ENCODE measurements around the gene LONP2.

LONP2 gene

DNA sequence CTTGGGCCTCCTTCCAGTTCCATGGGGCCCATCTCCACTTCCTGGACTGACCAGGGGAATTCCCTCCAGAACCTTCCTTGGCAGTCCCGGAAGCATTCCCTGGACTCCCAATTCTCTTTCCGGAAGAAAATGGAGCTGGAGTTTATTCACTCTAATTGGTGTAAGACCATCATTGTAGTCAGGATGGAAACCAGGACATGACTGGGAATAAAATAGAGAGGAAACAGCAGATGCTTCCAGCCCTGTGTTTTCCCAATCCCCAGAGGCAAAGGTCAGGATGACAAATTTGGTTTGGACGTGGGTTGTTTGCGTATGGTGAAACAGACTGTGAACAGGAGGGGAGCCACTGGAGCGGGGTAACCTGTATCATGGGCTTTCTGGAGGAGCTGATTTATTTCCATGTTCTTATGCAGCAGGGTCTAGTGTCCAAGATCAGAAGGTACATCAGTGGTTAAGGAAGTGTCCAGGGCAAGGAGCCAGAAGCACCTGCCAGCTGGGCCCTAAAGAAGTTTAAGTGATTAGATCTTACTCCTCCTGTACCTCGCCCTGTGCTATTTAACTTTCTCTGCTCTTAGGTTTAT lies 8.5 kb upstream of the LONP2 start:
- in situ Hi-C loops (cut with MboI; ENCODE audit: low sequenced_read_pairs): loop anchor here (25.0 kb wide), 1 partner anchor 402 kb away; no protein-coding TSS in a partner anchor

DNA sequence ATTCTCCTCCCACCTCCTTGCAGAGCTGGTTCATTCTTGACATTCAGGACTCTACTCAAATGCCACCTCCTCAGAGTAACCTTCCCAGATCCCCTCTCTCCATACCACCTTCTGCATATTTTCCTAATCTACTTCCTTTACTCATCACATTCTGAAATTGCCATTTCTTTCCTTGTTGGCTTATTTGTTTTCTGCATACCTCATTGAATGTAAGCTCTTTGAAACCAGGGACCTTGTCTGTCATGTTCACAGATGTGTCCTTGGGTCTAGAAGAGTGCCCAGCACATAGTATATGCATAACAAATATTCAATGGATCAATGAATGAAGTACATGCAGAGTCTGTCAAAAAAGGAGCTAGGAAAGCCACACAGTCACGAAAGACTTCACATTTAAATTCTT lies 7.8 kb upstream of the LONP2 start:
- in situ Hi-C loops (cut with MboI; ENCODE audit: low sequenced_read_pairs): loop anchor here (25.0 kb wide), 1 partner anchor 401 kb away; no protein-coding TSS in a partner anchor

DNA sequence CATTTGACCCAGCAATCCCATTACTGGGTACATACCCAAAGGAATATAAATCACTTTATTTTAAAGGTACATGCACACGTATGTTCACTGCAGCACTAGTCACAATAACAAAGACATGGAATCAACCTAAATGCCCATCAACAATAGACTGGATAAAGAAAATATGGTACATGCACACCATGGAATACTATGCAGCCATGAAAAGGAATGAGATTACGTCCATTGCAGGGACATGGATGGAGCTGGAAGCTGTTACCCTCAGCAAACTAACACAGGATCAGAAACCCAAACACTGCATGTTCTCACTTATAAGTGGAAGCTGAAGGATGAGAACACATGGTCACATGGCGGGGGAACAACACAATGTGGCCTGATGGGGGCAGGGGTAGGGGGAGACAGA lies 4.0 kb upstream of the LONP2 start:
- in situ Hi-C loops (cut with MboI; ENCODE audit: low sequenced_read_pairs): loop anchor here (25.0 kb wide), 1 partner anchor 397 kb away; no protein-coding TSS in a partner anchor

DNA sequence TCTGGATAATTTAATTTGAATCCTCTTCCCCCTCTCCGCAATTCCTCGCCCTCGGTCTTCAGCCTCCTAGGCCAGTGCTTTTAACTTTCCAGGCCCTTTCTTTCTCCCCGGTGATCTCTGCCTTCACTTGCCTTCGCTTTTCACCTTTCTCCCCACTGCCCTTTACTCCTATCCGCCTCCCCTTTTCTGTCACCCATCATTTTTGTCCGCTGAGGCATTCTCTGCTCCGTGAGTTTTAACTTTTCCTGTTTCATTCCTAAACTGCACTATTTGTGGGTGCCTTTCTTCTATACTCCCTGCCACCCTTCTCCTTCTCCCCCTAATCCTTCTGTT lies 729 bp downstream of the LONP2 start:
- in situ Hi-C loops (cut with MboI; ENCODE audit: low sequenced_read_pairs): loop anchor here (25.0 kb wide), 1 partner anchor 392 kb away; no protein-coding TSS in a partner anchor

DNA sequence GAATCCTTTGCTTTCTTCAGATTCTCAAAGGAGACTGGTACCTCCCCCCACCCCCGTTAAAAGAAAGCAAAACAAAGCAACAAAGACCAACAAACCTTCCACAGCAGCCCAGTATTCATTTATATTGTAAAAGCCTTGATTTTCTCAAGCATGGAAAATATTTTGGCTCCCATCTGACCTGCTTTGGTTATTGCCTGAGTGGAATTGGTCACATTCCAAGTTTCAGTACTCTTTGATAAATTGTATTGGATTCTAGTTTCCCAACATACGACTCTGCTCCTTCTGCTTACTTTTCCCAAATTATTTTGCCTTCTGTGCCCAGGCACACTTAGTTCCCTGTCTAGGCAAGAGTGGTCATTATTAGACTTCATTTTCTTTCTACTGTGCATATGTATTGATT lies 2.0 kb downstream of the LONP2 start:
- in situ Hi-C loops (cut with MboI; ENCODE audit: low sequenced_read_pairs): loop anchor here (25.0 kb wide), 1 partner anchor 391 kb away; no protein-coding TSS in a partner anchor

DNA sequence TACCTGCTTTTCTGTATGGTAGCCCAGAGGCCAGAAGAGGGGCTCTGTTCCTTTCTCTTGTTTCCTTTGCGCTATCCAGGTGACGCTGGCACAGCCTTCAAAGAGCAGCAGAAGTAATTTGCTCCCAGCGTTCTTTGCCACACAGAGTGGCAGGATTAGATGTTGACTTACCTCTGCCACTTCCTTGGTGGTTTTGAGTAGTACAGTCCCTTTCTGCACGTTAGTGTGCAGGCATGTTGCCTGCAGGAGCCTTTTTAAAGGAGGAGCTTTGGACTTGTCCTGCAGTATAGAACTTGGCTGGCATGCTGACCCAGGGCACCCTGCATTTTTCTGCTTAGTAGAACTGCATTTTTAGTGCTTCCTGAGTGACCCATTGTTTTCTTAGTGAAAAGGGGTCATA lies 3.2 kb downstream of the LONP2 start, which contains the start of gene ABCC11:
TSS of gene ABCC11 (minus strand) at position 229 of the 400 bp plus-strand sequence. CDS start 15,618 bp downstream, outside the sequence.
- in situ Hi-C loops (cut with MboI; ENCODE audit: low sequenced_read_pairs): loop anchor here (25.0 kb wide), 1 partner anchor 390 kb away; no protein-coding TSS in a partner anchor

DNA sequence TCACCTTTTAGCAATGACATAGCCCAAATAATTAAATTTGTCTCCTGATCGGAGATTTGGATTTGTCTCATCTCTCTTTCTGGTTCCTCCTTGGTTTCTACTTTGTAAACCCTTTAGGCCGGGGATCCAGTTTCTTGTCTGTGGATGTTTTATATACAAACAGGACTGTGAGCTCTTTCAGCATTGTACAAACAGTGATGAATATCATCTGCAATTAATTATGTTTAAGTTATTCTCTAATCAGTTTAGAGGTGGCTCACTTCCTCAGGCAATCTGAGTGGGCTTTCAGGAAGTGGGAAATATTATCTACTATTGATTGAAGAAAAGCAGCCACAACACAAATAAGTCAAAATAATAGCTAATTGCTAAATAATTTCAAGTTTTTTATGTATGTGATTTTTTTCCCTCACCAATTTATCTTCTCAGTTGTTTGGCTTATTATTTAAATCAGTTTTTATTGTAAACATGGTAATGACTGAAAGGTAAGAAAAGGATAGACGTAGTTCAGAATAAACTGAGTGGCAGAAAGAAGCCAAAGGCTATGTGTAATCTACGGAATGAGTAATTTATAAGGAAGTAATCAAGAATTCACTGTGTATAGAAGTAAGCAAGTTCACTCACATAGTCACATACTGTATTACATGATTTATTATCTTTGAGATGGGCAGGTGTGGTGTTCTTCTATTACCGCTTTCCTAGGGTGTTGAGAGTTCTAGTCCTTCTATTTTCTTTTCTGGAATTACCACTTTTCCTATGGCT lies 6.6 kb downstream of the LONP2 start:
- in situ Hi-C loops (cut with MboI; ENCODE audit: low sequenced_read_pairs): no loop called here

DNA sequence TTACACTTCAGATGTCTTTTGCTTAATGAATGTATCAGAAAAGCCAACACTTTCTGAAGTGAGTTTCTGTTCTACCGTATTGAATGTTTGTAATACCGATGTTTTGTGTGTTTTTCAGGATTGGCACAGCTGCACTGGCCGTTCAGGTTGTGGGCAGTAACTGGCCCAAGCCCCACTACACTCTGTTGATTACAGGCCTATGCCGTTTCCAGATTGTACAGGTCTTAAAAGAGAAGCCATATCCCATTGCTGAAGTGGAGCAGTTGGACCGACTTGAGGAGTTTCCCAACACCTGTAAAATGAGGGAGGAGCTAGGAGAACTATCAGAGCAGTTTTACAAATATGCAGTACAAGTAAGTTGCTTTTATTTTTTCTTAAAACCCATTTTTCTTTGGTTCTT lies 7.9 kb downstream of the LONP2 start:
- in situ Hi-C loops (cut with MboI; ENCODE audit: low sequenced_read_pairs): no loop called here

DNA sequence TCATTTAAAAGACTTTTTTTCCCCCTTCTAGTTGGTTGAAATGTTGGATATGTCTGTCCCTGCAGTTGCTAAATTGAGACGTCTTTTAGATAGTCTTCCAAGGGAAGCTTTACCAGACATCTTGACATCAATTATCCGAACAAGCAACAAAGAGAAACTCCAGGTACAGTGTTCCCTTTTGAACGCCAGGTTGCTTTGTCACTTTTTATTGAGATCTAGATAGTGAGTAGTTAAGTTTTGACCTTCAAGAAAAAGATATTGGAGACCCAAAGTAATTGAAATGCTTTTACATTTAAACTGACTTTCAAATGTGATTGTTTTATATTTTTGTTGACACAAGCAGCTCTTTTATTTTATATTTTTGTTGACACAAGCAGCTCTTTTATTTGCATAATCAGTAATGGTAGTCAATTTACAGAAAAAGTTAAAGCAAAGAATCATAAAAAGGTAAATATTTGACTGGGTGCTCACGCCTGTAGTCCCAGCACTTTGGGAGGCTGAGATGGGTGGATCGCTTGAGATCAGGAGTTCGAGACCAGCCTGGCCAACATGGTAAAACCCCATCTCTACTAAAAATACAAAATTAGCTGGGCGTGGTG lies 12.6 kb downstream of the LONP2 start:
- in situ Hi-C loops (cut with MboI; ENCODE audit: low sequenced_read_pairs): no loop called here

DNA sequence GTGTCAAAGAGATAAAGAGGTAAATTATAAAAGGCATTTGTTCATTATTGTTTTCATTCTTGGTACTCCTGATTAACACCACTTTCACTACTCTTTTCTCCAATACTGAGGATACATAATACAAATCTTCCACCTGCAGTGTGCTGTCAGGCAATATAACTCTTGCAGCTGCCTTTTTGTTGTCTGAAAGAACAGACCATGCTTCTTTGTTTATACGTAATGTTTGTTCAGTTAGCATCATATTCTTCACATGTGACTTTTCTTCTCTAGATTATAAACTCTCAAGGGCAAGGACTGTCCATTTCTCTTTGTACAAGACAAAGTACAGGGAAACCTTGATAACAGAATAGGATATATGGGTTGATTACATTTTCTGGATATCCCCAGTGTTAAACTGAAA lies 17.5 kb downstream of the LONP2 start:
- in situ Hi-C loops (cut with MboI; ENCODE audit: low sequenced_read_pairs): no loop called here

DNA sequence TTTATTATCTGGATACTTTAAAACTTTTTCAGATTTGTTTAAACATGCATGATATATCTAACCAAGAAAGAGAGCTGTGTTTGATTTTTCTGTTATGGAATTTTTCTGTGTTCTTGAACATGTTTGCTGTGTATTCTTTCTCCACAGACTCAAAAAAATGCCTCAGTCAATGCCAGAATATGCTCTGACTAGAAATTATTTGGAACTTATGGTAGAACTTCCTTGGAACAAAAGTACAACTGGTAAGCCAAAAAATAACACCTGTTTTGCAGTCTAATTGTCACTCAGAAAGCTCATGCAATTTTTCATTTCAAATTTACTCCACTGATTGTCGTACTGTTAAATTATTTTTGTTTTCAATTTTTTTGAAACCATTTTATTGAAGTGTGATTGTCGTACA lies 18.5 kb downstream of the LONP2 start:
- in situ Hi-C loops (cut with MboI; ENCODE audit: low sequenced_read_pairs): no loop called here

DNA sequence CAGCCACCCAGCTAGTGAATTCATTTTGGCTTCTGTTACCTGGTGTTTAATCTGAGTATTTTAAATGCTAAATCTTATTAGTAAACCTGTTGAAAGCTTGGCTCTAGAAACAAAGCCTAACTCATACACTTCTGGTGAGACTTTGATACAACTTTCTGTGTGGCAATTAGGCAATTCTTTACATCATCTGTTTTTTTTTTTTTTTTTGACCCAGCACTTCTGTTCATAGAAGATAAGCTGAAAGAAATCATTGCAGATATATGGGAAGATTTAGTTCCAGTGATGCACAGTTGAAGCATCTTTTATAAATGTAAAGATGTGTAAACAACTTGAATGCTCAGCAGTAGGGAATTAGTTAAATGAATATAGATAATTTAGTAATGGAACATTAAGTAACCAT lies 24.9 kb downstream of the LONP2 start:
- in situ Hi-C loops (cut with MboI; ENCODE audit: low sequenced_read_pairs): no loop called here

DNA sequence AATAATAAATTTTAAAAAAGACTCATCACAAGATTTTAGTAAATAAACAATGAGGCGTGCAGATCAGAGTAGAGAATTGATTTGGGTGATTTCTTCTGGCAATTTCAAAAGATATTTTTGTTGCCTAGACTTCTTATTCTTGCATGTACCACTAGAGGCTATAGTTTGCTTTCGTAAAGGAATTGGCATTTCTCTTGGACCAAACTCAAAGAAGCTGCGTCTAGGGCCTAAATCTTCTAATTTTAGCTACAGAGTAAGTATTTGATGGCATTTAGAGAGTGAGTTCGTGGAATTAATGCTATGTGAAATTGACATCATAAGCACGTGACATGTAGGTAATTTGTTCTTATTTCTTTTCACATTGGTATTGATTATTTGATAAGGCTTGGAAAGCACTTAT lies 27.6 kb downstream of the LONP2 start:
- in situ Hi-C loops (cut with MboI; ENCODE audit: low sequenced_read_pairs): no loop called here

DNA sequence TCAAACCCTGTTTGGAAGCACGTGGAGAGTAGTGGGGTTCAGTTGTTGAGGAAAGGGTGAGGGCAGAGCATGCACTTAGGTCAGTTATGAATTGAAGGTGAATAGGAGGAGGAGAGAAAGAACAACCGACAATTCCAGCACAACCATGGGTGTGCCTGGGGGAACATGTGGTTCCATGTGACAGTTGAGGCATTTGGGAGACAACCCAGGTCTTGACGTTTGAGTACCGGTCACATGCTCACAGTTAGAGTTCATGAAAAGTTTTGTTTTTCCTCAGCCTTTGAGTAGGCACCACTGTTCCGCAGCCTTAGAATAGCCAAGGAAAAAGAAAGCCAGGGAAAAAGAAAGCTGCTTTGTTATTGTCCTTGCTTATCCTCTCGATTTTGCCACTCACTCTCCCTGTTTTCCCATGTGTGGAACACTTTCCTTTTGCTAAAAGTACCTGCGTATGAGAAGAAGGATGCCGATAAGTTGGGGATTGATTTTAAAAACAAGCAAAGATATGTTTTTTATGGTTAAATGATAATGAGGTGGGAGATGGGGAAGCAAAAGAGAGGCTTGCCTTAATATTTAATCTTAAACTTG lies 28.8 kb downstream of the LONP2 start:
- in situ Hi-C loops (cut with MboI; ENCODE audit: low sequenced_read_pairs): no loop called here

DNA sequence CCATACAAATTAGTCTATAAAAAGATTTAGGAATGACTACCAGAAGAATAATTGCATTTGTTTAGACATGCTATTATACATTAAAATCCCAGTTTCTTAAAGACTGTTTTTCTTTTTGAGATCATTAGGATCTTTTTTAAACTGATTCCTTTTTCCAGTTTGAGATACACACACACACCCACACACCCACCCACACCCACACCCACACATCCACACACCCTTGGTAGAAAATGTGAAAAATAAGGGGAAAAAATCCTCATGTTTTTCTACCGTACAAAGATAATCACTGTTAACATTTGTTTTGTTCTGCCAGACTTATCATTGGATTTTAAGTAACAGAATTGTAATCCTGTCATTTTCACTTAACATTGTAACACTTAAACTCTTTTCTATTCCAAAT lies 30.4 kb downstream of the LONP2 start:
- in situ Hi-C loops (cut with MboI; ENCODE audit: low sequenced_read_pairs): no loop called here

DNA sequence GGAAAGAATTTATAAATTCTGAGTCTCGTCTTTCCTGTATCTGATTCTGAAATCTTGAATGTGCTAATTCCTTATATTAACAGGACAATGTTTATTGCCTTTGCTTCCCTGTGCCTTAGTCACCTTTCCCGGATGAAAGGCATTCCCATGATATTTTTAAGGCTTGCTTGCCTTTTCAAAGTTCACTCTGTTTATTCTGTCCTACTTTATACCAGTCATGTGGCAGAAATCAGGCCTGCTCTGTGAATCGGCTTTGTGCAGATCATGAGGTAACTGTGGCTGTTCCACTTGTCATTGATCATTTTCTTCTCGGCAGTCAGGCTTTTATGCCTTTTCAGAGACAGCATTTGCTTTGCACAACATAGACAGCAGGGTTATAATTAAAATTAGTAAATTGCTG lies 32.0 kb downstream of the LONP2 start:
- in situ Hi-C loops (cut with MboI; ENCODE audit: low sequenced_read_pairs): no loop called here

DNA sequence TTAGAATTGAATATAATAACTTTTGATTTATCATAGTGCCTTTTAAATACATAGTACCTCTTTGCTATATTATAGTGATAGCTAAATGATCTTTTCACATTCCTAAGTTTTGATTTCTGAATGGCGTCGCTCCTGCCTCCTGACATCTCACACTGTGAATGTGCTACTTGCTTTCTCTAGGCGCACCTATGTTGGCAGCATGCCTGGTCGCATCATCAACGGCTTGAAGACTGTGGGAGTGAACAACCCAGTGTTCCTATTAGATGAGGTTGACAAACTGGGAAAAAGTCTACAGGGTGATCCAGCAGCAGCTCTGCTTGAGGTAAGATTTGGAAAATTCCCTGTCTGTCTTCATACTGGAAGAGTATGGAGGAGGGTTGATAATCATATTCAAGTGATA lies 33.1 kb downstream of the LONP2 start:
- in situ Hi-C loops (cut with MboI; ENCODE audit: low sequenced_read_pairs): no loop called here

DNA sequence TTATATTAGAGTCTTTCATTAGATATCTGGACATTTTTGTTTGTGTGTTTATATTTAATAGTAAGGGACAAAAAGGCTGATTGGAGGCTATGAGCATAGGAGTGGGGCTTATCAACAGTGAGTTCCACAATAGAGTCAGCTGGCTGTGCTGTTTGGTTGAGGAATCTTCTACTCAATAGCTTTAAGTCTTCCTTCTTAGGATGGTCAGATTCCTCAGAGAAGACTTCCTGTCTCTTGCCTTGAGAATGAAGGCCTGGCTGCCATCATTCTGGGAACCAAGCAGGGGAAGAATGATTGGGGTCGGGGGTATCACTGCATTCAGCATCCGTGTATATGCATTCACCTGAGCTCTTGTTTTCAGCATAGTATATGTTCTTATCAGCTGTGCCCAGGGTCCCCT lies 35.1 kb downstream of the LONP2 start:
- in situ Hi-C loops (cut with MboI; ENCODE audit: low sequenced_read_pairs): no loop called here

DNA sequence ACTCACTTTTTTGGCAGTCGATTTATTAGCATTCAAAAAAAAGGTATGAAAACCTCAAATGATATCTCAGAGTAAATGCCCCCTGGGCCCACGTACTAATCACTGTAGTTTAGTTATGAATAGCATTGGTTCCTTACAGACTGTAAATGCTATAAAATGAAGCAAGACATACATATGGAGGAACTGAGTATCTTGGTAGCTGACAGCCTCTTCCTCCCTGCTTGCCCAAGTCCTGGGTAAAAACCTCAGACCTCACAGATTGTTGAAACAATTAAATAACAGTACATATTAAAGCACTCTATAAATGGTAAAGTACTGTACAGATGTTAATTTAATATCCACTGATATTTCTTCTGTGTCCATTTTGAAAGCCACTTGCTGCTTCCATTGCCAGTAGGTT lies 36.4 kb downstream of the LONP2 start:
- in situ Hi-C loops (cut with MboI; ENCODE audit: low sequenced_read_pairs): no loop called here

DNA sequence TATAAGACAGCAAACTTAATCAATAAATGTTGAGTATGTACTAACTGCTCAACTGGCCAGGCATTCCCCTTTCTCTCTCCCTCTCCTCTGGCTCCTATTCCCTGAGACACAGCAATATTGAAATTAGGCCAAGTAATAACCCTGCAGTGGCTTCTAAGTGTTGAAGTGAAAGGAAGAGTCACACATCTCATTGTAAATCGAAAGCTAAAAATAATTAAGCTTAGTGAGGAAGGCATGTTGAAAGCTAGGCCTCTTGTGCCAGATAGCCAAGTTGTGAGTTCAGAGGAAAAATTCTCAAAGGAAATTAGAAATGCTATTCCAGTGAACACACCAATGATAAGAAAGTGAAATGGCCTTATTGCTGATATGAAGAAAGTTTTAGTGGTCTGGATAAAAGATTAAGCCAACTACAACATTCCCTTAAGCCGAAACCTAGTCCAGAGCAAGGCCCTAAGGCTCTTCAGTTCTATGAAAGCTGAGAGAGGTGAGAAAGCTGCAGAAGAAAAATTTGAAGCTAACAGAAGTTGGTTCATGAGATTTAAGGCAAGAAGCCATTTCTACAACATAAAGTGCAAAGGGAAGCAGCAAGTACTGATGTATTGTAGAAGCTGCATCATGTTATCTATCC lies 38.6 kb downstream of the LONP2 start:
- in situ Hi-C loops (cut with MboI; ENCODE audit: low sequenced_read_pairs): no loop called here

DNA sequence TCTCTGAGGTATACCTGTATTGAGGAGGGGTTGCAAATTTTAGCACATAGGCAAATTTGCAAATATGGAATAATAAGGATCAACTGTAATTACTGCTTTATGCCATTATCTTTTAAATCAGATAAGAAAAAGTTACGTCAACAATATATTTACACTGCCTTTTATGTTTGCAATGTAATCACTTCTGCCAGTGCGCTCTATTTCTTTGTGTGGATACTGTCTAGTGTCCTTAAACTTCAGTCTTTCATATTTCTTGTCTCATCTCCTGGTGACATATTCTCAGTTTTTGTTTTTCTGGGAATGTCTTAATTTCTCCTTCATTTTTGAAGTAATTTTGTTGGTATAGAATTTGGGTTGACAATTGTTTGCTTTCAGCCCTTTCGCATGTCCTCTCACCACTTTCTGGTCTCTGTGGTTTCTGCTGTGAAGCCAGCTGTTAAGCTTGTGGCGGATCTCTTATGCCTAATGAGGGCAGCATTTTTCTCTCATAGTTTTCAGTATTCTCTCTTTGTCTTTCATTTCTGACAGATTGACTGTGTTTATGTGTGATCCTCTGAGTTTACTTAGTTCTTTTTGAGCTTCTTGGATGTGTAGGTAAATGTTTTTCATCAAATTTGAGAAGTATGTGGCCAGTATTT lies 40.8 kb downstream of the LONP2 start:
- in situ Hi-C loops (cut with MboI; ENCODE audit: low sequenced_read_pairs): no loop called here

Data from HL-60/S4 treated with phorbol 12-myristate 13-acetate at 8.2 ng/mL for 4 days and 3 days (cell line).